Measurements from ENCODE around the gene GAS2L2.
"Not testable (repeated sequence)": the region's sequence is repeated elsewhere in the genome, so short reads cannot be mapped to it uniquely, and the experiment has no call there.

Gene GAS2L2

GRCh38 chr17:35773679-35774425, 20.8 kb upstream of the GAS2L2 start:
- DNase-seq (ENCODE audit: low read depth, low spot score), result no peak

GRCh38 chr17:35773129-35773528, 20.1 kb upstream of the GAS2L2 start:
- DNase-seq (ENCODE audit: low read depth, low spot score), result no peak

- DNase-seq (ENCODE audit: low read depth, low spot score), result no peak
Measured at GRCh38 chr17:35769895-35770486, 17.0 kb upstream of the GAS2L2 start.

GRCh38 chr17:35768797-35769196, 15.8 kb upstream of the GAS2L2 start:
- no peak for DNase-seq (ENCODE audit: low read depth, low spot score)

- DNase-seq (ENCODE audit: low read depth, low spot score), result no peak
Measured at GRCh38 chr17:35766903-35767510, 14.0 kb upstream of the GAS2L2 start.

GRCh38 chr17:35766489-35766877, 13.4 kb upstream of the GAS2L2 start:
- no peak for DNase-seq (ENCODE audit: low read depth, low spot score)

GRCh38 chr17:35765756-35766488, 12.9 kb upstream of the GAS2L2 start:
- DNase-seq (ENCODE audit: low read depth, low spot score), result no peak

- DNase-seq (ENCODE audit: low read depth, low spot score), result no peak
Measured at GRCh38 chr17:35765086-35765710, 12.2 kb upstream of the GAS2L2 start.

- DNase-seq (ENCODE audit: low read depth, low spot score), result peak; percentile 74
Measured at GRCh38 chr17:35764123-35764991, 11.3 kb upstream of the GAS2L2 start.

GRCh38 chr17:35763767-35764122, 10.7 kb upstream of the GAS2L2 start:
- no peak for DNase-seq (ENCODE audit: low read depth, low spot score)

GRCh38 chr17:35761601-35762000, 8.6 kb upstream of the GAS2L2 start:
- DNase-seq (ENCODE audit: low read depth, low spot score), result no peak

GRCh38 chr17:35760587-35760986, 7.5 kb upstream of the GAS2L2 start, which contains the start of gene C17orf50:
Gene C17orf50 (plus strand): TSS chr17:35760887. CDS start chr17:35760942, 55 bp downstream.
- DNase-seq (ENCODE audit: low read depth, low spot score), result no peak

- DNase-seq (ENCODE audit: low read depth, low spot score), result no peak
Measured at GRCh38 chr17:35757243-35757642, 4.2 kb upstream of the GAS2L2 start.

GRCh38 chr17:35752471-35752870, 568 bp downstream of the GAS2L2 start:
- no peak for DNase-seq (ENCODE audit: low read depth, low spot score)

- DNase-seq (ENCODE audit: low read depth, low spot score), result not testable (repeated sequence)
Measured at GRCh38 chr17:35751541-35751940, 1.5 kb downstream of the GAS2L2 start.

GRCh38 chr17:35750526-35751395, 2.3 kb downstream of the GAS2L2 start:
- no peak for DNase-seq (ENCODE audit: low read depth, low spot score)

GRCh38 chr17:35749560-35750412, 3.3 kb downstream of the GAS2L2 start:
- DNase-seq (ENCODE audit: low read depth, low spot score), result no peak

- DNase-seq (ENCODE audit: low read depth, low spot score), result no peak
Measured at GRCh38 chr17:35748979-35749378, 4.1 kb downstream of the GAS2L2 start.

- no peak for DNase-seq (ENCODE audit: low read depth, low spot score)
Measured at GRCh38 chr17:35748341-35748841, 4.6 kb downstream of the GAS2L2 start.

Measured in activated naive CD8-positive, alpha-beta T cell treated with anti-CD3 and anti-CD28 coated beads, Interleukin-2, amount 50 U/mL, for 16 hours (primary cell).